ENCODE results near the gene KRT13.

KRT13 gene

GRCh38 chr17:41474863-41475262 lies 30.5 kb downstream of the KRT13 start:
- Histone ChIP-seq H3K79me2 (no peaks in the 10 kb centered on the region), H3K4me3 (ENCODE audit: low read depth, low read length) (no peak overlapping the region), H3K4me1 (no peaks in the 10 kb centered on the region), H3K9ac (no peak overlapping the region), H3K9me3 (ENCODE audit: control insufficient read depth, low read length) (no peaks in the 10 kb centered on the region), H3K27ac (no peak overlapping the region), H2AFZ (no peak overlapping the region), H3K36me3 (ENCODE audit: control insufficient read depth, insufficient read depth, low read length) (no peaks in the 10 kb centered on the region), H3K4me2 (ENCODE audit: low read length) (no peak overlapping the region), H3K27me3 (ENCODE audit: control insufficient read depth, insufficient read depth, low read length) (no peaks in the 10 kb centered on the region)
- TF ChIP-seq CTCF (IDR thresholded peaks at IDR 0.05): no peak

GRCh38 chr17:41468346-41468745 lies 37.1 kb downstream of the KRT13 start:
- H3K36me3 ChIP-seq (ENCODE audit: control insufficient read depth, insufficient read depth, low read length): no peaks in the 10 kb centered on the region
- no peak overlapping the region for H3K4me2 ChIP-seq (ENCODE audit: low read length)
- H2AFZ ChIP-seq: no peak overlapping the region
- no peaks in the 10 kb centered on the region for H3K79me2 ChIP-seq
- no peaks in the 10 kb centered on the region for H3K27me3 ChIP-seq (ENCODE audit: control insufficient read depth, insufficient read depth, low read length)
- no peak overlapping the region for H3K4me3 ChIP-seq (ENCODE audit: low read depth, low read length)
- TF ChIP-seq CTCF (IDR thresholded peaks at IDR 0.05): no peak
- no peaks in the 10 kb centered on the region for H3K4me1 ChIP-seq
- H3K9me3 ChIP-seq (ENCODE audit: control insufficient read depth, low read length): no peaks in the 10 kb centered on the region
- H3K27ac ChIP-seq: no peak overlapping the region
- H3K9ac ChIP-seq: no peak overlapping the region

- Histone ChIP-seq H3K9ac (no peak overlapping the region), H3K4me3 (ENCODE audit: low read depth, low read length) (no peak overlapping the region), H3K4me1 (no peaks in the 10 kb centered on the region), H3K36me3 (ENCODE audit: control insufficient read depth, insufficient read depth, low read length) (no peaks in the 10 kb centered on the region), H3K27ac (no peak overlapping the region), H3K9me3 (ENCODE audit: control insufficient read depth, low read length) (no peaks in the 10 kb centered on the region), H2AFZ (no peak overlapping the region), H3K27me3 (ENCODE audit: control insufficient read depth, insufficient read depth, low read length) (no peaks in the 10 kb centered on the region), H3K4me2 (ENCODE audit: low read length) (no peak overlapping the region), H3K79me2 (no peaks in the 10 kb centered on the region)
- no peak for TF ChIP-seq CTCF (IDR thresholded peaks at IDR 0.05)
Observed at GRCh38 chr17:41467561-41467960, 37.9 kb downstream of the KRT13 start.

GRCh38 chr17:41466988-41467387 lies 38.4 kb downstream of the KRT13 start, which contains the start of gene KRT32:
Gene KRT32 (minus strand): TSS chr17:41467386. CDS start chr17:41467325, 61 bp downstream.
- no peak for TF ChIP-seq CTCF (IDR thresholded peaks at IDR 0.05)
- H3K9ac ChIP-seq: no peak within 1 kb of the TSS

GRCh38 chr17:41464682-41465081 lies 40.7 kb downstream of the KRT13 start:
- H3K27ac ChIP-seq: no peak overlapping the region
- no peaks in the 10 kb centered on the region for H3K9me3 ChIP-seq (ENCODE audit: control insufficient read depth, low read length)
- H3K27me3 ChIP-seq (ENCODE audit: control insufficient read depth, insufficient read depth, low read length): no peaks in the 10 kb centered on the region
- no peak overlapping the region for H3K4me3 ChIP-seq (ENCODE audit: low read depth, low read length)
- no peak overlapping the region for H3K9ac ChIP-seq
- no peaks in the 10 kb centered on the region for H3K36me3 ChIP-seq (ENCODE audit: control insufficient read depth, insufficient read depth, low read length)
- no peaks in the 10 kb centered on the region for H3K4me1 ChIP-seq
- H3K4me2 ChIP-seq (ENCODE audit: low read length): no peak overlapping the region
- H2AFZ ChIP-seq: no peak overlapping the region
- TF ChIP-seq CTCF (IDR thresholded peaks at IDR 0.05): no peak
- no peaks in the 10 kb centered on the region for H3K79me2 ChIP-seq

More at GRCh38 chr17:41466988-41467387, 38.4 kb downstream of the KRT13 start, which contains the start of gene KRT32:
- no peak within 1 kb of the TSS for H3K4me3 ChIP-seq (ENCODE audit: low read depth, low read length)
- H3K36me3 ChIP-seq (ENCODE audit: control insufficient read depth, insufficient read depth, low read length): no peaks in the 10 kb centered on the region
- no peaks in the 10 kb centered on the region for H3K27me3 ChIP-seq (ENCODE audit: control insufficient read depth, insufficient read depth, low read length)
- H3K79me2 ChIP-seq: no peaks in the 10 kb centered on the region
- H2AFZ ChIP-seq: no peak within 1 kb of the TSS
- H3K27ac ChIP-seq: no peak within 1 kb of the TSS
- no peaks in the 10 kb centered on the region for H3K9me3 ChIP-seq (ENCODE audit: control insufficient read depth, low read length)
- no peak within 1 kb of the TSS for H3K4me2 ChIP-seq (ENCODE audit: low read length)
- no peaks in the 10 kb centered on the region for H3K4me1 ChIP-seq
